Smooth muscle cell (in vitro differentiated cells): Measurements from ENCODE around the gene MINDY1. TPM values are rescaled to one million over a fixed set of nuclear protein-coding genes. Genes with fewer than 3 reads are reported as not detected.

ENCODE experiments used
- DNase-seq: peaks from one replicate; lab custom pipeline; 2025; ENCODE audit not compliant: unreplicated experiment; lab: John Stamatoyannopoulos, UW
- H2AFZ ChIP-seq: fragments of 200-600 bp; sonication (generic); 2 replicates; pipeline ENCODE4 v1.6.0; 2016; ENCODE audit warnings: antibody characterized with exemption, low read depth, mild to moderate bottlenecking
- H3F3A ChIP-seq: fragments of 200-600 bp; sonication (generic); 2 replicates; pipeline ENCODE4 v1.6.0; 2017; ENCODE audit warnings: antibody characterized with exemption, low read depth
- H3K27ac ChIP-seq: fragments of 200-600 bp; sonication (generic); 2 replicates; pipeline ENCODE4 v1.5.1; 2016; ENCODE audit warnings: low read depth, mild to moderate bottlenecking
- H3K27me3 ChIP-seq: fragments of 200-600 bp; sonication (generic); 2 replicates; pipeline ENCODE4 v1.6.1; 2016; ENCODE audit warnings: low read depth, mild to moderate bottlenecking
- H3K36me3 ChIP-seq: fragments of 200-600 bp; sonication (generic); 2 replicates; pipeline ENCODE4 v1.5.1; 2016; ENCODE audit warnings: low read depth
- H3K4me1 ChIP-seq: fragments of 200-600 bp; sonication (generic); 2 replicates; pipeline ENCODE4 v1.5.1; 2016; ENCODE audit warnings: low read depth
- H3K4me2 ChIP-seq: fragments of 200-600 bp; sonication (generic); 2 replicates; pipeline ENCODE4 v1.6.0; 2016; ENCODE audit warnings: mild to moderate bottlenecking
- H3K4me3 ChIP-seq: fragments of 200-600 bp; sonication (generic); 2 replicates; pipeline ENCODE4 v1.5.1; 2016; ENCODE audit warnings: mild to moderate bottlenecking
- H3K79me2 ChIP-seq: fragments of 200-600 bp; sonication (generic); 2 replicates; pipeline ENCODE4 v1.6.0; 2016; ENCODE audit warnings: low read depth, mild to moderate bottlenecking
- H3K9ac ChIP-seq: fragments of 200-600 bp; sonication (generic); 2 replicates; pipeline ENCODE4 v1.6.0; 2016; ENCODE audit warnings: low read depth
- H3K9me3 ChIP-seq: fragments of 200-600 bp; sonication (generic); replicated peaks from 2 replicates; pipeline ENCODE4 v1.5.1; 2016; ENCODE audit warnings: low read depth
- H4K20me1 ChIP-seq: fragments of 200-600 bp; sonication (generic); 2 replicates; pipeline ENCODE4 v1.6.0; 2016; ENCODE audit warnings: low read depth
- CTCF ChIP-seq: fragments of 200-600 bp; sonication (generic); IDR thresholded peaks from 2 replicates; pipeline ENCODE4 v1.5.1; 2017; ENCODE audit warnings: borderline replicate concordance, mild to moderate bottlenecking, antibody characterized with exemption; ENCODE audit not compliant: insufficient read depth, poor library complexity, severe bottlenecking
- WGBS: methylation state at CpG from one replicate; pipeline ENCODE4 v1.1.7; 2016; ENCODE audit warnings: low lambda C conversion rate; 5-methylcytosine and 5-hydroxymethylcytosine counted together
- polyA plus RNA-seq: library from polyadenylated mRNA; unstranded; fragments of >200 nt; fragmentation: Nextera tagmentation; extraction: Ambion mirVana; gene quantifications from 2 replicates; pipeline ENCODE4 v1.2.1, GENCODE V29; 2016
- small RNA-seq: library from RNA; depleted of rRNA; stranded (forward); fragments of <200 nt; gene quantifications from one replicate; pipeline ENCODE3, GENCODE V24; 2014
- total RNA-seq: library from RNA; depleted of rRNA; stranded (reverse); fragments of >200 nt; gene quantifications from 2 replicates; pipeline ENCODE4 v1.2.3, GENCODE V29; 2014

The MINDY1 gene
- total and polyA plus RNA-seq, 2 experiments from 2014 or later = 2.4 to 3.2 TPM

- H2AFZ ChIP-seq = no peak overlapping the region
- H3K36me3 ChIP-seq = peaks cover 16% of the 10 kb centered on the region
- no peaks in the 10 kb centered on the region for H3K27me3 ChIP-seq
- H3K4me1 ChIP-seq = no peaks in the 10 kb centered on the region
- no peaks in the 10 kb centered on the region for H3K79me2 ChIP-seq
- H3K9me3 ChIP-seq = no peaks in the 10 kb centered on the region
- 99% methylated on average over 11 of the region's 11 CpGs for WGBS
- peaks cover 12% of the 10 kb centered on the region for H3F3A ChIP-seq
- no peaks in the 10 kb centered on the region for H4K20me1 ChIP-seq
- H3K4me3 ChIP-seq = no peak overlapping the region
- H3K4me2 ChIP-seq = no peak overlapping the region
- H3K27ac ChIP-seq = no peak overlapping the region
- H3K9ac ChIP-seq = no peak overlapping the region
- no peak for TF ChIP-seq CTCF
- no peak for DNase-seq
Measured at GRCh38 chr1:150957666-150958065, 49.0 kb downstream of the MINDY1 start.

DNA sequence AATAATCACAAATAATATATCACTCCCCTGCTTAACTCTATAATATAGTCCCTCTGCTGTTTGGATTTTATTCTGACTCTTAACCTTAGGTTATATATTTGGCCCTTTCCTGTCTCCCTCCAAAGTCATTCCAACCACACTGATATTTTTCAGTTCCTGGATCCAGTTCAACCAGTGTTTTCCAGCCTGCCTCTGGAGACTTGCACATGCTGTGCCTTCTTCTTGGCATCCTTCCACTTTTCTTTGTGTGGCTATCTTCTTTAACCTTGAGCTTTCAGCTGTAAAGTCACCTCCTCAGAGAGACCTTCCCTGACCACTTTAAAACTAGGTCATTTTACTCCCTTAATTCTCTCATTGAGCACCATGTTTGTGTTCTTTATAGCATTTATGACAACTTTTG, 51.4 kb downstream of the MINDY1 start:
- no peak for TF ChIP-seq CTCF
- Histone ChIP-seq H3K27ac (no peak overlapping the region), H3K4me2 (no peak overlapping the region), H3K4me1 (no peaks in the 10 kb centered on the region), H3K9ac (no peak overlapping the region), H3F3A (no peaks in the 10 kb centered on the region), H4K20me1 (no peaks in the 10 kb centered on the region), H3K36me3 (peaks cover 28% of the 10 kb centered on the region), H3K27me3 (no peaks in the 10 kb centered on the region), H2AFZ (no peak overlapping the region), H3K4me3 (no peak overlapping the region), H3K79me2 (no peaks in the 10 kb centered on the region), H3K9me3 (no peaks in the 10 kb centered on the region)
- no peak for DNase-seq

DNA sequence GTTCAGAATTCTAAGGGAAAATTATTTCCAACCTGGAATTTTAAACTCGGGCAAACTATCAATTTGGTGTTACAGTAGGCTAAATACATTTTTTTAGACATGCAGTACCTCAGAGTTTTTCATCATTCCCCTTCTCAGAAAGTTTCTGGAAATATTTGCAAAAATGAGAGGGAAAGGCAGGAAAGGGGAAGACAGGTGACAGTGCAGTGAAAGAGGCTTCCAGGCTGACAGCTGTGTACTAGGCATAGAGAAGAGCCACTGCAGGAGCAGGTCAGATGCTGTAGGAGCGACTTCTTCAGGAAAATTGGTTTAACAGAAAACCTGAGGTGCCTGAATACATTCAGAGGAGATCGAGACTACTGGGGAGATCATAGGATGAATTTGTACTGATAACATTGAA, 52.0 kb downstream of the MINDY1 start:
- Histone ChIP-seq H2AFZ (no peak overlapping the region), H3K27me3 (no peaks in the 10 kb centered on the region), H3F3A (no peaks in the 10 kb centered on the region), H4K20me1 (no peaks in the 10 kb centered on the region), H3K9ac (no peak overlapping the region), H3K79me2 (no peaks in the 10 kb centered on the region), H3K4me3 (no peak overlapping the region), H3K27ac (no peak overlapping the region), H3K9me3 (no peaks in the 10 kb centered on the region), H3K4me1 (no peaks in the 10 kb centered on the region), H3K36me3 (peaks cover 28% of the 10 kb centered on the region), H3K4me2 (no peak overlapping the region)
- DNase-seq = no peak
- over 99% methylated on average over 3 of the region's 3 CpGs for WGBS
- TF ChIP-seq CTCF = no peak

Small RNA genes within 50 kb of the gene (small RNA-seq; reads per million reads assigned to genes)
- gene RNU6-884P = not detected

Other genes starting within 250 kb of the MINDY1 start
- 1.0 and 2.8 TPM in 2 replicates for gene CTSS, start 241.1 kb downstream of the MINDY1 start, total RNA-seq
- 1.3 and 1.4 TPM in 2 replicates for gene CTSS, start 241.1 kb downstream of the MINDY1 start, polyA plus RNA-seq
- gene CTSK, start 198.6 kb downstream of the MINDY1 start, total RNA-seq = 12.2 and 14.6 TPM in 2 replicates
- 11.5 and 12.4 TPM in 2 replicates for gene CTSK, start 198.6 kb downstream of the MINDY1 start, polyA plus RNA-seq
- gene ARNT, start 130.3 kb downstream of the MINDY1 start, total RNA-seq = 33.8 and 35.8 TPM in 2 replicates
- gene ARNT, start 130.3 kb downstream of the MINDY1 start, polyA plus RNA-seq = 28.8 and 33.7 TPM in 2 replicates
- gene CTXND2, start 119.8 kb downstream of the MINDY1 start, total RNA-seq = not detected in 2 replicates
- gene CTXND2, start 119.8 kb downstream of the MINDY1 start, polyA plus RNA-seq = not detected in 2 replicates
- gene SETDB1, start 80.5 kb downstream of the MINDY1 start, total RNA-seq = 19.1 and 36.6 TPM in 2 replicates
- gene SETDB1, start 80.5 kb downstream of the MINDY1 start, polyA plus RNA-seq = 11.3 and 11.6 TPM in 2 replicates
- 80.0 and 81.8 TPM in 2 replicates for gene CERS2, start 32.1 kb downstream of the MINDY1 start, total RNA-seq
- 96.3 and 108 TPM in 2 replicates for gene CERS2, start 32.1 kb downstream of the MINDY1 start, polyA plus RNA-seq
- gene ANXA9, start 24.6 kb downstream of the MINDY1 start, total RNA-seq = 0.67 and 2.6 TPM in 2 replicates
- gene ANXA9, start 24.6 kb downstream of the MINDY1 start, polyA plus RNA-seq = 0.19 and 0.31 TPM in 2 replicates
- 15.2 and 16.8 TPM in 2 replicates for gene PRUNE1, start 1.5 kb upstream of the MINDY1 start, total RNA-seq
- gene PRUNE1, start 1.5 kb upstream of the MINDY1 start, polyA plus RNA-seq = 10.1 and 19.5 TPM in 2 replicates
- 5.3 and 5.6 TPM in 2 replicates for gene BNIPL, start 29.7 kb upstream of the MINDY1 start, total RNA-seq
- 0.93 and 1.2 TPM in 2 replicates for gene BNIPL, start 29.7 kb upstream of the MINDY1 start, polyA plus RNA-seq
- gene C1orf56, start 40.8 kb upstream of the MINDY1 start, total RNA-seq = 1.2 and 1.6 TPM in 2 replicates
- gene C1orf56, start 40.8 kb upstream of the MINDY1 start, polyA plus RNA-seq = 4.4 and 8.0 TPM in 2 replicates
- gene CDC42SE1, start 52.7 kb upstream of the MINDY1 start, total RNA-seq = 63.3 and 75.9 TPM in 2 replicates
- gene CDC42SE1, start 52.7 kb upstream of the MINDY1 start, polyA plus RNA-seq = 15.2 and 20.8 TPM in 2 replicates
- 50.1 and 53.4 TPM in 2 replicates for gene MLLT11, start 53.5 kb upstream of the MINDY1 start, total RNA-seq
- 73.2 and 74.2 TPM in 2 replicates for gene MLLT11, start 53.5 kb upstream of the MINDY1 start, polyA plus RNA-seq
- gene GABPB2, start 63.9 kb upstream of the MINDY1 start, total RNA-seq = 3.6 and 9.1 TPM in 2 replicates
- 1.3 and 3.0 TPM in 2 replicates for gene GABPB2, start 63.9 kb upstream of the MINDY1 start, polyA plus RNA-seq
- gene SEMA6C, start 139.7 kb upstream of the MINDY1 start, total RNA-seq = 9.3 and 9.5 TPM in 2 replicates
- 8.1 and 10.4 TPM in 2 replicates for gene SEMA6C, start 139.7 kb upstream of the MINDY1 start, polyA plus RNA-seq
- gene TNFAIP8L2, start 149.7 kb upstream of the MINDY1 start, total RNA-seq = not detected in 2 replicates
- 0.14 TPM in 1 of 2 replicates, not detected in the other for gene TNFAIP8L2, start 149.7 kb upstream of the MINDY1 start, polyA plus RNA-seq
- gene LYSMD1, start 159.0 kb upstream of the MINDY1 start, total RNA-seq = 9.7 and 17.8 TPM in 2 replicates
- gene LYSMD1, start 159.0 kb upstream of the MINDY1 start, polyA plus RNA-seq = 1.9 and 2.5 TPM in 2 replicates
- gene SCNM1, start 159.2 kb upstream of the MINDY1 start, total RNA-seq = 49.7 and 58.6 TPM in 2 replicates
- gene SCNM1, start 159.2 kb upstream of the MINDY1 start, polyA plus RNA-seq = 94.8 and 105 TPM in 2 replicates
- not detected in 2 replicates for gene TMOD4, start 169.1 kb upstream of the MINDY1 start, total RNA-seq
- gene TMOD4, start 169.1 kb upstream of the MINDY1 start, polyA plus RNA-seq = 0.37 TPM in 1 of 2 replicates, not detected in the other
- gene VPS72, start 183.3 kb upstream of the MINDY1 start, total RNA-seq = 35.0 and 44.9 TPM in 2 replicates
- 57.9 and 74.1 TPM in 2 replicates for gene VPS72, start 183.3 kb upstream of the MINDY1 start, polyA plus RNA-seq
- gene PIP5K1A, start 191.7 kb upstream of the MINDY1 start, total RNA-seq = 54.6 and 78.2 TPM in 2 replicates
- gene PIP5K1A, start 191.7 kb upstream of the MINDY1 start, polyA plus RNA-seq = 24.1 and 25.8 TPM in 2 replicates
- gene PSMD4, start 247.8 kb upstream of the MINDY1 start, total RNA-seq = 97.2 and 109 TPM in 2 replicates
- gene PSMD4, start 247.8 kb upstream of the MINDY1 start, polyA plus RNA-seq = 192 and 198 TPM in 2 replicates